ENCODE data around the gene PLCB3.

The PLCB3 gene

DNA sequence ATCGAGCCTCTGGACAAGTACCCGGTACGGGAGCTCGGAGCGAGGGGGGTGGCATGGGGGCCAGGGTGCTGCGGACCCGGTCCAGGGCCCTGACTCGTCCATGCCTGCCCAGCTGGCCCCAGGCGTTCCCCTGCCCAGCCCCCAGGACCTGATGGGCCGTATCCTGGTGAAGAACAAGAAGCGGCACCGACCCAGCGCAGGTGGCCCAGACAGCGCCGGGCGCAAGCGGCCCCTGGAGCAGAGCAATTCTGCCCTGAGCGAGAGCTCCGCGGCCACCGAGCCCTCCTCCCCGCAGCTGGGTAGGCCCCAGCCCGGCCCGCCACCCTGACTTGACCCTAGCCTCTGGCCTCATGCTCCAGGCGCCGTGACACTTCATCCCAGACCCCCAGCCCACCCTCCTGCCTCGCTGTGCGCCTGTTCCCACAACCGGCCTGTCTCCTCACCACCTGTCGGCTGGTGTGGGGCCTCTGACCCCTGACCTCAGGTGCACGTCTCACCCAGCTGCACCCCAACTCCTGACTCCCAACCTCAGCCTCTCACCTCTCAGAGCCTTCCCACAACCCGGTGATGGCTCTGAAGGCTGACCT is 7.7 kb downstream of the PLCB3 start:
- H3K4me3 ChIP-seq (ENCODE audit: low read depth, low read length): no peak overlapping the region
- in situ Hi-C loops (cut with HindIII; ENCODE audit: low sequenced_read_pairs): no loop called here
- DNase-seq (ENCODE audit: low read depth): no peak
- TF ChIP-seq, protein P1, sequence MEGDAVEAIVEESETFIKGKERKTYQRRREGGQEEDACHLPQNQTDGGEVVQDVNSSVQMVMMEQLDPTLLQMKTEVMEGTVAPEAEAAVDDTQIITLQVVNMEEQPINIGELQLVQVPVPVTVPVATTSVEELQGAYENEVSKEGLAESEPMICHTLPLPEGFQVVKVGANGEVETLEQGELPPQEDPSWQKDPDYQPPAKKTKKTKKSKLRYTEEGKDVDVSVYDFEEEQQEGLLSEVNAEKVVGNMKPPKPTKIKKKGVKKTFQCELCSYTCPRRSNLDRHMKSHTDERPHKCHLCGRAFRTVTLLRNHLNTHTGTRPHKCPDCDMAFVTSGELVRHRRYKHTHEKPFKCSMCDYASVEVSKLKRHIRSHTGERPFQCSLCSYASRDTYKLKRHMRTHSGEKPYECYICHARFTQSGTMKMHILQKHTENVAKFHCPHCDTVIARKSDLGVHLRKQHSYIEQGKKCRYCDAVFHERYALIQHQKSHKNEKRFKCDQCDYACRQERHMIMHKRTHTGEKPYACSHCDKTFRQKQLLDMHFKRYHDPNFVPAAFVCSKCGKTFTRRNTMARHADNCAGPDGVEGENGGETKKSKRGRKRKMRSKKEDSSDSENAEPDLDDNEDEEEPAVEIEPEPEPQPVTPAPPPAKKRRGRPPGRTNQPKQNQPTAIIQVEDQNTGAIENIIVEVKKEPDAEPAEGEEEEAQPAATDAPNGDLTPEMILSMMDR (IDR thresholded peaks at IDR 0.05; ENCODE audit: low read depth, low read length, missing control alignments): no peak

DNA sequence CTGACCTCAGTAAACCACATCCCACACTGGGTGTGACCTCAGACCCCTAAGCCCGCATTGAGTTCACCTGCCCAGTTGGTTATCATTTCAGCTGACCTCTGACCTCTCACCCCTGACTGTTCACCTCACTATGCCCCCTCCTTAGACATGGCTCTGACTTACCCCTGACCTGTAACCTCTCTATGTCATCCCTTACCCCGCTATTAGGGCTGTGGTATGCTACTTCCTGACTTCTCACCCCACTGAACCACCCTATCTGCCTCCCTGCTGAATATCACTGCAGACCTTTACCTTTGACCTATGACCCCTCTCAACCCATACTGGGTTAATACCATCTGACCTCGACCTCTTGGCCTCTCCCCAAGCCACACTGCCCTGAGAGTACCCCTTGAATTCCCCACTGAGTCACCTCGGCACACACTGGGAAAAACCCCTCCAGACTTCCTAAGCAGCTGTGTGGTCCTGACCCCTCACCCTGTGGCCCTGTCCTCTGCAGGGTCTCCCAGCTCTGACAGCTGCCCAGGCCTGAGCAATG is 8.3 kb downstream of the PLCB3 start:
- TF ChIP-seq, protein P1 (IDR thresholded peaks at IDR 0.05; ENCODE audit: low read depth, low read length, missing control alignments): no peak
- in situ Hi-C loops (cut with HindIII; ENCODE audit: low sequenced_read_pairs): loop anchor here (10.0 kb wide), 1 partner anchor 65 kb away; no protein-coding TSS in a partner anchor
- H3K4me3 ChIP-seq (ENCODE audit: low read depth, low read length): no peak overlapping the region
- DNase-seq (ENCODE audit: low read depth): no peak

DNA sequence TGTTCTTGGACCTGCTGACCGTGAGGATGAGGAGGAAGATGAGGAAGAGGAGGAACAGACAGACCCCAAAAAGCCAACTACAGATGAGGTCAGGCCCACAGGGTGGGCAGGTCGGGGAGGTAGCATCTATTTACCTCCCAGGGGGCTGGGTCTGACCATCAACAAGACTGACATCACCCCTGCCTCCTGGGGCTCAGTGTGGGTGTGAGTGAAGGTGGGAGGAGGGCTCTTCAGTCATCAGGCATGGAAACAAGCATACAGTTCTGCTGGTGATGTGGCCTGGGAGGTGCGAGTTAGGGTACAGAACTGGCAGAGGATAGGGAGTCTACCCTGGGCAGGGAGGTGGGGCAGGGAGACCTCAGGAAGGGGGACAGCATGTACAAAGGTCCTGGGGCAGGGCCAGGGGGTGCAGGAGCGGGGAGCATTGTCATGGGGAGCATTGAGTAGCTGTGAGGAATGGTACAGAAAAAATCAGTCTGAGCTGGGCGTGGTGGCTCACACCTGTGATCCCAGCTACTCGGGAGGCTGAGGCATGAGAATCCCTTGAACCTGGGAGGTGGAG is 8.9 kb downstream of the PLCB3 start:
- no peak for DNase-seq (ENCODE audit: low read depth)
- no peak overlapping the region for H3K4me3 ChIP-seq (ENCODE audit: low read depth, low read length)
- TF ChIP-seq, protein P1 (IDR thresholded peaks at IDR 0.05; ENCODE audit: low read depth, low read length, missing control alignments): no peak
- in situ Hi-C loops (cut with HindIII; ENCODE audit: low sequenced_read_pairs): loop anchor here (10.0 kb wide), 1 partner anchor 65 kb away; no protein-coding TSS in a partner anchor

DNA sequence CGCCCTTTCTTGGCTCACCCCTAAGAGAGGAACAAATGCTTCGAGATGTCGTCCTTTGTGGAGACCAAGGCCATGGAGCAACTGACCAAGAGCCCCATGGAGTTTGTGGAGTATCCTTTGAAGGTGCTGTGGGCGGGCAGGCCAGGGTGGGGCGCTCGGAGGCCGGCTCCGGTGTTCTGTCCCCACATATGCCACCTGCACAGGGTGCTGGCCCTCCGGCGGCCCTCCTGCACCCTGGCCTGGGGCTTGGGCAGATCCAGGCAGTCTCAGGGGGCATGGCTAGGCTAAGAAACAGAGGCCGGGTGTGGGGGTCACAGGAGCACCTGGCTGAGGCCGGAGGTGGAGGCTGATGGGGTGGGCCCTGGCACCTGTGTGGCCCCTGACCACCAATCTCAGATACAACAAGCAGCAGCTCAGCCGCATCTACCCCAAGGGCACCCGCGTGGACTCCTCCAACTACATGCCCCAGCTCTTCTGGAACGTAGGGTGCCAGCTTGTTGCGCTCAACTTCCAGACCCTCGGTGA is 10.3 kb downstream of the PLCB3 start:
- TF ChIP-seq, protein P1 (IDR thresholded peaks at IDR 0.05; ENCODE audit: low read depth, low read length, missing control alignments): no peak
- in situ Hi-C loops (cut with HindIII; ENCODE audit: low sequenced_read_pairs): loop anchor here (10.0 kb wide), 1 partner anchor 63 kb away; no protein-coding TSS in a partner anchor
- H3K4me3 ChIP-seq (ENCODE audit: low read depth, low read length): no peak overlapping the region
- no peak for DNase-seq (ENCODE audit: low read depth)

DNA sequence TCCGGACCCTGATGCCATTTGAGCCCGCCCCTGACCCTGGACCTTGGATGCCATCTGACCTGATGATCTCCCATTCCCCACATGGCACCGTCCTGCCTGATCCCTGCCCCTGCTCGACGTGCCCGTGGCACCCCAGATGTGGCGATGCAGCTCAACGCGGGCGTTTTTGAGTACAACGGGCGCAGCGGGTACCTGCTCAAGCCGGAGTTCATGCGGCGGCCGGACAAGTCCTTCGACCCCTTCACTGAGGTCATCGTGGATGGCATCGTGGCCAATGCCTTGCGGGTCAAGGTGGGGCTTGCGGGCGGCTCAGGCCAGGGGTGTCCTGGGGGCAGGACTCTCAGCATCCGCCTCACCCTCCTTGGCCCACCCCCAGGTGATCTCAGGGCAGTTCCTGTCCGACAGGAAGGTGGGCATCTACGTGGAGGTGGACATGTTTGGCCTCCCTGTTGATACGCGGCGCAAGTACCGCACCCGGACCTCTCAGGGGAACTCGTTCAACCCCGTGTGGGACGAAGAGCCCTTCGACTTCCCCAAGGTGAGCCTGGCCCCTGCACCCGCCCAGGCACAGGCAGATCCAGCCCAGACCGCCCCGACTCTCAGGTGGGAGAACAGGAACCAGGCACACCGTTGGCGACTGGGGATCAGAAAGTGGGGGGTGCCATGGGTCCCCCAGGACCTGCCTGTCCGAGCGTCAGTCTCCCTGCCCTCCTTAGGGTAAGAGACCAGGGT is 11.1 kb downstream of the PLCB3 start:
- H3K4me3 ChIP-seq (ENCODE audit: low read depth, low read length): no peak overlapping the region
- DNase-seq (ENCODE audit: low read depth): no peak
- TF ChIP-seq, protein P1 (IDR thresholded peaks at IDR 0.05; ENCODE audit: low read depth, low read length, missing control alignments): no peak
- in situ Hi-C loops (cut with HindIII; ENCODE audit: low sequenced_read_pairs): loop anchor here (10.0 kb wide), 1 partner anchor 62 kb away; no protein-coding TSS in a partner anchor
